ENCODE data around the gene PRSS22. TPM values are rescaled to one million over a fixed set of nuclear protein-coding genes. Genes with fewer than 3 reads are reported as not detected.
A peak's percentile ranks its signal among the peaks of the same experiment; 100 is the strongest.

Gene PRSS22
- total RNA-seq, 1 experiment from 2014 or later, result 141 TPM

- TF ChIP-seq CTCF (IDR thresholded peaks at IDR 0.05; ENCODE audit: unreplicated experiment), result no peak
- Mint-ChIP-seq H3K4me1 (ENCODE audit: low read depth, unreplicated experiment) (no peaks in the 10 kb centered on the region), H3K36me3 (ENCODE audit: insufficient read depth, unreplicated experiment) (no peaks in the 10 kb centered on the region), H3K27me3 (ENCODE audit: unreplicated experiment) (no peaks in the 10 kb centered on the region), H3K27ac (ENCODE audit: unreplicated experiment) (no peak overlapping the region), H3K9me3 (ENCODE audit: low read depth, unreplicated experiment) (no peaks in the 10 kb centered on the region), H3K4me3 (ENCODE audit: low read depth, unreplicated experiment) (no peak overlapping the region)
- intact Hi-C loops (cut with micrococcal nuclease; ENCODE audit: unreplicated experiment), result no loop called here
- no TSS peak for BruUV-seq (replicated peaks)
- no peak for DNase-seq
- CTCF ChIA-PET, result interaction anchor here (0.6 kb wide), 1 partner anchor 183 kb away, joined by 4 read pairs; no protein-coding TSS in a partner anchor
Measured at GRCh38 chr16:2896480-2897010, 38.6 kb upstream of the PRSS22 start.

GRCh38 chr16:2895813-2896212 is 37.8 kb upstream of the PRSS22 start:
- H3K9me3 Mint-ChIP-seq (ENCODE audit: low read depth, unreplicated experiment), result no peaks in the 10 kb centered on the region
- no peak for TF ChIP-seq CTCF (IDR thresholded peaks at IDR 0.05; ENCODE audit: unreplicated experiment)
- intact Hi-C loops (cut with micrococcal nuclease; ENCODE audit: unreplicated experiment), result no loop called here

GRCh38 chr16:2894231-2894630 is 36.3 kb upstream of the PRSS22 start:
- CTCF ChIA-PET, result no interaction called here

More at GRCh38 chr16:2895813-2896212, 37.8 kb upstream of the PRSS22 start:
- DNase-seq, result no peak
- H3K27ac Mint-ChIP-seq (ENCODE audit: unreplicated experiment), result no peak overlapping the region
- CTCF ChIA-PET, result no interaction called here
- H3K4me3 Mint-ChIP-seq (ENCODE audit: low read depth, unreplicated experiment), result no peak overlapping the region
- BruUV-seq (replicated peaks), result no TSS peak
- no peaks in the 10 kb centered on the region for H3K27me3 Mint-ChIP-seq (ENCODE audit: unreplicated experiment)
- H3K4me1 Mint-ChIP-seq (ENCODE audit: low read depth, unreplicated experiment), result no peaks in the 10 kb centered on the region
- H3K36me3 Mint-ChIP-seq (ENCODE audit: insufficient read depth, unreplicated experiment), result no peaks in the 10 kb centered on the region

GRCh38 chr16:2884041-2884451 is 26.1 kb upstream of the PRSS22 start:
- no peak for DNase-seq
- Mint-ChIP-seq H3K36me3 (ENCODE audit: insufficient read depth, unreplicated experiment) (peaks cover 28% of the 10 kb centered on the region), H3K4me1 (ENCODE audit: low read depth, unreplicated experiment) (peaks cover 7% of the 10 kb centered on the region), H3K27me3 (ENCODE audit: unreplicated experiment) (no peaks in the 10 kb centered on the region), H3K4me3 (ENCODE audit: low read depth, unreplicated experiment) (peak overlapping the region; percentile 90), H3K9me3 (ENCODE audit: low read depth, unreplicated experiment) (peaks cover 3% of the 10 kb centered on the region), H3K27ac (ENCODE audit: unreplicated experiment) (no peak overlapping the region)
- CTCF ChIA-PET, result interaction anchor here (2.1 kb wide), 1 partner anchor 8 kb away, joined by 5 read pairs; no protein-coding TSS in a partner anchor
- intact Hi-C loops (cut with micrococcal nuclease; ENCODE audit: unreplicated experiment), result no loop called here
- TF ChIP-seq CTCF (IDR thresholded peaks at IDR 0.05; ENCODE audit: unreplicated experiment), result no peak
- TSS peak; percentile 23 for BruUV-seq (replicated peaks)

More at GRCh38 chr16:2894231-2894630, 36.3 kb upstream of the PRSS22 start:
- no peaks in the 10 kb centered on the region for H3K9me3 Mint-ChIP-seq (ENCODE audit: low read depth, unreplicated experiment)
- no peaks in the 10 kb centered on the region for H3K4me1 Mint-ChIP-seq (ENCODE audit: low read depth, unreplicated experiment)
- no peak overlapping the region for H3K27ac Mint-ChIP-seq (ENCODE audit: unreplicated experiment)
- peak; percentile 33 for TF ChIP-seq CTCF (IDR thresholded peaks at IDR 0.05; ENCODE audit: unreplicated experiment)
- BruUV-seq (replicated peaks), result no TSS peak
- intact Hi-C loops (cut with micrococcal nuclease; ENCODE audit: unreplicated experiment), result no loop called here
- H3K4me3 Mint-ChIP-seq (ENCODE audit: low read depth, unreplicated experiment), result no peak overlapping the region
- no peak for DNase-seq
- H3K27me3 Mint-ChIP-seq (ENCODE audit: unreplicated experiment), result no peaks in the 10 kb centered on the region
- H3K36me3 Mint-ChIP-seq (ENCODE audit: insufficient read depth, unreplicated experiment), result no peaks in the 10 kb centered on the region

Data from Calu3 (cell line).